H1 (cell line): ENCODE results near the gene SMIM9. TPM values are rescaled to one million over a fixed set of nuclear protein-coding genes. Genes with fewer than 3 reads are reported as not detected.

Source experiments
- CTCF ChIA-PET: fragments of 300-600 bp; sonication (Branson Sonifier 250); formaldehyde crosslinking; loops from one replicate; lab custom pipeline; 2021; ENCODE audit not compliant: partially characterized antibody; lab: Charles Lee
- POLR2A ChIA-PET: fragments of 300-600 bp; sonication (Branson Sonifier 250); formaldehyde crosslinking; loops from one replicate; lab custom pipeline; 2021; ENCODE audit warnings: inconsistent platforms; ENCODE audit not compliant: partially characterized antibody; lab: Charles Lee
- DNase-seq, 2 experiments: peaks; one replicate each; pipeline versions ENCODE4 v3.0.0 to v3.0.0-alpha.2; 2010 to 2022; ENCODE audit warnings: low spot score in 2 of 2, low read depth in 1 of 2, mixed read lengths in 1 of 2
- FAIRE-seq: peaks from 2 replicates; lab custom pipeline; 2011; peaks lifted over from hg19 to GRCh38; lab: Jason Lieb, UNC
- H2AFZ ChIP-seq: 2 replicates; pipeline ENCODE4 v1.8.1; 2012; ENCODE audit warnings: low read length, inconsistent platforms
- H2AK5ac ChIP-seq: 2 replicates; pipeline ENCODE4 v1.6.1; 2013; ENCODE audit warnings: low read depth, low read length
- H2BK120ac ChIP-seq: replicated peaks from 2 replicates; pipeline ENCODE3; 2013; ENCODE audit warnings: low read depth, low read length, inconsistent platforms
- H2BK12ac ChIP-seq: 2 replicates; pipeline ENCODE4 v1.6.1; 2013; ENCODE audit warnings: low read depth, low read length
- H2BK15ac ChIP-seq: 2 replicates; pipeline ENCODE4 v1.6.1; 2013; ENCODE audit warnings: low read length
- H2BK20ac ChIP-seq: 2 replicates; pipeline ENCODE4 v1.6.1; 2013; ENCODE audit warnings: low read length
- H2BK5ac ChIP-seq: 2 replicates; pipeline ENCODE4 v1.6.1; 2013; ENCODE audit warnings: low read depth, low read length
- H3K14ac ChIP-seq: 2 replicates; pipeline ENCODE4 v1.6.1; 2013; ENCODE audit warnings: inconsistent platforms; ENCODE audit not compliant: insufficient read length
- H3K18ac ChIP-seq: 2 replicates; pipeline ENCODE4 v1.6.1; 2013; ENCODE audit warnings: low read length; ENCODE audit errors: extremely low read depth
- H3K23ac ChIP-seq: 2 replicates; pipeline ENCODE4 v1.6.1; 2013; ENCODE audit warnings: inconsistent platforms; ENCODE audit not compliant: insufficient read length
- H3K23me2 ChIP-seq: 2 replicates; pipeline ENCODE4 v1.6.1; 2013; ENCODE audit warnings: low read depth, low read length
- H3K27ac ChIP-seq: 2 replicates; pipeline ENCODE4 v1.6.1; 2011; ENCODE audit warnings: low read depth, low read length, inconsistent platforms
- H3K27me3 ChIP-seq, 4 experiments: replicated peaks in 1 of 4; 1 replicate in 1 of 4; 2 replicates in 3 of 4; pipeline versions ENCODE4 v1.6.1 to v1.8.1; 2011 to 2013; ENCODE audit warnings: low read length in 3 of 4, mild to moderate bottlenecking in 3 of 4, inconsistent platforms in 2 of 4, mixed read lengths in 2 of 4, moderate library complexity in 1 of 4; ENCODE audit not compliant: control insufficient read depth in 3 of 4, insufficient read depth in 3 of 4; ENCODE audit errors: extremely low read depth in 1 of 4
- H3K36me3 ChIP-seq, 4 experiments: 2 replicates each; pipeline versions ENCODE4 v1.6.1 to v1.8.1; 2011 to 2013; ENCODE audit warnings: mild to moderate bottlenecking in 4 of 4, low read length in 3 of 4, moderate library complexity in 2 of 4, control low read depth in 1 of 4, inconsistent platforms in 1 of 4; ENCODE audit not compliant: insufficient read depth in 4 of 4, control insufficient read depth in 2 of 4
- H3K4ac ChIP-seq: replicated peaks from 2 replicates; pipeline ENCODE3; 2013; ENCODE audit warnings: low read length, low read depth, mixed read lengths, inconsistent platforms; ENCODE audit not compliant: insufficient read length
- H3K4me1 ChIP-seq, 4 experiments: replicated peaks in 1 of 4; 1 replicate in 1 of 4; 2 replicates in 3 of 4; pipeline versions ENCODE4 v1.6.1 to v1.8.1; 2011 to 2013; ENCODE audit warnings: low read length in 3 of 4, inconsistent platforms in 2 of 4, mixed read lengths in 1 of 4; ENCODE audit not compliant: insufficient read depth in 4 of 4, control insufficient read depth in 3 of 4
- H3K4me2 ChIP-seq, 2 experiments: 2 replicates each; pipeline versions ENCODE4 v1.6.1 to v1.8.1; 2011 to 2013; ENCODE audit warnings: low read depth in 2 of 2, low read length in 2 of 2, control low read depth in 1 of 2, inconsistent platforms in 1 of 2, mild to moderate bottlenecking in 1 of 2; ENCODE audit not compliant: insufficient read depth in 1 of 2
- H3K4me3 ChIP-seq, 4 experiments: fragments of 200-600, 300-600 bp in 1 of 4; sonication (generic), shearing (Covaris generic), sonication (Bioruptor Twin) in 1 of 4; 2 replicates each; pipeline versions ENCODE4 v1.5.1 to v1.8.1; 2011 to 2016; ENCODE audit warnings: low read length in 4 of 4, low read depth in 3 of 4, control low read depth in 2 of 4, inconsistent platforms in 2 of 4, mild to moderate bottlenecking in 2 of 4, mixed read lengths in 1 of 4, moderate library complexity in 1 of 4; ENCODE audit not compliant: insufficient read depth in 2 of 4; ENCODE audit errors: extremely low read depth in 1 of 4
- H3K56ac ChIP-seq: replicated peaks from 2 replicates; pipeline ENCODE3; 2013; ENCODE audit warnings: low read depth, mild to moderate bottlenecking, mixed read lengths, low read length, inconsistent platforms; ENCODE audit not compliant: insufficient read length
- H3K79me1 ChIP-seq: 2 replicates; pipeline ENCODE4 v1.6.1; 2013; ENCODE audit warnings: low read depth, low read length, control low read depth
- H3K79me2 ChIP-seq, 2 experiments: 2 replicates each; pipeline versions ENCODE4 v1.6.1 to v1.8.1; 2012 to 2013; ENCODE audit warnings: low read length in 2 of 2, mild to moderate bottlenecking in 2 of 2, inconsistent platforms in 1 of 2; ENCODE audit not compliant: insufficient read depth in 2 of 2, control insufficient read depth in 1 of 2
- H3K9ac ChIP-seq, 4 experiments: replicated peaks in 1 of 4; 1 replicate in 1 of 4; 2 replicates in 3 of 4; pipeline versions ENCODE4 v1.6.1 to v1.8.1; 2011 to 2013; ENCODE audit warnings: low read depth in 3 of 4, low read length in 3 of 4, control low read depth in 2 of 4, mild to moderate bottlenecking in 2 of 4, moderate library complexity in 2 of 4, inconsistent platforms in 1 of 4; ENCODE audit errors: extremely low read depth in 1 of 4
- H3K9me3 ChIP-seq, 2 experiments: 2 replicates each; pipeline versions ENCODE4 v1.6.1 to v1.8.1; 2012 to 2013; ENCODE audit warnings: mild to moderate bottlenecking in 2 of 2, moderate library complexity in 2 of 2, control low read depth in 1 of 2, inconsistent platforms in 1 of 2, low read depth in 1 of 2, low read length in 1 of 2, mixed read lengths in 1 of 2; ENCODE audit not compliant: insufficient read depth in 2 of 2
- H4K20me1 ChIP-seq, 2 experiments: replicated peaks in 1 of 2; 2 replicates each; pipeline versions ENCODE3 to v1.8.1; 2011 to 2013; ENCODE audit warnings: inconsistent platforms in 2 of 2, low read length in 2 of 2, mild to moderate bottlenecking in 1 of 2; ENCODE audit not compliant: insufficient read depth in 2 of 2, control insufficient read depth in 1 of 2
- H4K5ac ChIP-seq: 2 replicates; pipeline ENCODE4 v1.6.1; 2013; ENCODE audit warnings: low read length, low read depth, mixed read lengths, inconsistent platforms; ENCODE audit not compliant: insufficient read length
- H4K8ac ChIP-seq: 2 replicates; pipeline ENCODE4 v1.8.0; 2013; ENCODE audit warnings: mild to moderate bottlenecking, moderate library complexity, low read length, inconsistent platforms; ENCODE audit not compliant: insufficient read depth; ENCODE audit errors: extremely low read depth
- H4K91ac ChIP-seq: replicated peaks from 2 replicates; pipeline ENCODE3; 2013; ENCODE audit warnings: low read length, mixed read lengths, inconsistent platforms; ENCODE audit not compliant: insufficient read length
- CREB1 ChIP-seq: IDR thresholded peaks from 2 replicates; pipeline ENCODE4 v1.6.1; 2012; ENCODE audit warnings: inconsistent platforms
- CTBP2 ChIP-seq: IDR thresholded peaks from 2 replicates; pipeline ENCODE4 v1.7.0; 2011; ENCODE audit warnings: borderline replicate concordance, mild to moderate bottlenecking, moderate library complexity, mixed read lengths, low read length; ENCODE audit not compliant: insufficient read depth, insufficient read length
- CTCF ChIP-seq, 3 experiments: IDR thresholded peaks; 1 replicate in 2 of 3; 2 replicates in 1 of 3; pipeline versions ENCODE4 v1.5.1 to v1.6.1; 2011; ENCODE audit warnings: low read length in 3 of 3, mild to moderate bottlenecking in 3 of 3, inconsistent platforms in 2 of 3, low read depth in 1 of 3, moderate library complexity in 1 of 3; ENCODE audit not compliant: insufficient read depth in 1 of 3; ENCODE audit errors: control extremely low read depth in 1 of 3
- EP300 ChIP-seq, 2 experiments: IDR thresholded peaks; 1 replicate in 1 of 2; 2 replicates in 1 of 2; pipeline ENCODE4 v1.6.1; 2011 to 2012; ENCODE audit warnings: low read depth in 2 of 2, low read length in 2 of 2, mild to moderate bottlenecking in 2 of 2, borderline replicate concordance in 1 of 2, inconsistent platforms in 1 of 2, moderate library complexity in 1 of 2
- EZH2 ChIP-seq: fragments of 200-600 bp; sonication (generic); IDR thresholded peaks from 2 replicates; pipeline ENCODE4 v1.7.1; 2012; ENCODE audit warnings: low read depth, mild to moderate bottlenecking, moderate library complexity, low read length, inconsistent platforms; ENCODE audit not compliant: severe bottlenecking
- RBBP5 ChIP-seq: IDR thresholded peaks from 2 replicates; pipeline ENCODE4 v1.7.1; 2012; ENCODE audit warnings: low read depth, mild to moderate bottlenecking, inconsistent platforms, low read length, moderate library complexity, borderline replicate concordance
- RXRA ChIP-seq: IDR thresholded peaks from 2 replicates; pipeline ENCODE4 v1.6.1; 2011; ENCODE audit warnings: low read depth, mild to moderate bottlenecking, low read length, moderate library complexity; ENCODE audit not compliant: insufficient read depth
- TAF1 ChIP-seq: IDR thresholded peaks from 2 replicates; pipeline ENCODE4 v1.6.1; 2011; ENCODE audit warnings: mild to moderate bottlenecking, low read depth, low read length
- TBP ChIP-seq: IDR thresholded peaks from 2 replicates; pipeline ENCODE4 v1.6.1; 2011; ENCODE audit warnings: low read depth, low read length, improper control_type of control experiment
- WGBS, 2 experiments: shearing (Covaris generic) in 1 of 2; methylation state at CpG; one replicate each; pipeline versions ENCODE4 v1.1.6 to v1.1.7; 2013 to 2015; ENCODE audit warnings: low lambda C conversion rate in 2 of 2, mixed read lengths in 2 of 2, inconsistent platforms in 1 of 2, low coverage in 1 of 2, missing lambda C conversion rate in 1 of 2; ENCODE audit not compliant: insufficient replicate concordance in 2 of 2, insufficient coverage in 1 of 2, insufficient read length in 1 of 2; ENCODE audit errors: extremely low coverage in 1 of 2, missing lambda C conversion rate in 1 of 2; 5-methylcytosine and 5-hydroxymethylcytosine counted together
- polyA plus RNA-seq, 7 experiments: library from polyadenylated mRNA; depleted of rRNA in 3 of 7; stranded (reverse) in 5 of 7; unstranded in 2 of 7; fragments of >200 nt in 5 of 7; fragments of 200-250 nt in 2 of 7; gene quantifications; 1 replicate in 5 of 7; 2 replicates in 1 of 7; 4 replicates in 1 of 7; pipeline versions ENCODE4 v1.2.1 to v1.2.3, GENCODE V29; 2011 to 2013; ENCODE audit warnings: missing spikeins in 2 of 7, mixed read lengths in 2 of 7
- total RNA-seq: library from RNA; stranded (reverse); fragmentation: NEBNext Ultra II Directional; extraction: Animal tissue kit (Norgen Biotek cat#: 25700); gene quantifications from 2 replicates; pipeline ENCODE4 v1.2.1, GENCODE V29; 2021

Gene SMIM9
- total and polyA plus RNA-seq, 2 of the 8 experiments (the other 6 are each of a cell fraction or from before 2014, with no cell fraction given) = not detected

GRCh38 chrX:154784149-154784995, 50.1 kb downstream of the SMIM9 start:
- Histone ChIP-seq H3K27me3 (no peaks in the 10 kb centered on the region), H3K23me2 (no peaks in the 10 kb centered on the region), H3K4me2 (no peak overlapping the region), H2BK15ac (no peak overlapping the region), H3K4me1 (no peaks in the 10 kb centered on the region; a peak in 1 of 7 replicates), H3K56ac (no peak overlapping the region), H4K8ac (no peak overlapping the region), H3K4ac (no peak overlapping the region), H4K91ac (no peak overlapping the region), H3K23ac (no peak overlapping the region), H2AFZ (no peak overlapping the region), H2BK12ac (no peak overlapping the region), H3K27ac (no peak overlapping the region), H3K79me1 (no peaks in the 10 kb centered on the region), H3K9ac (no peak overlapping the region), H3K4me3 (no peak overlapping the region), H2BK120ac (no peak overlapping the region), H3K9me3 (no peaks in the 10 kb centered on the region), H2BK20ac (no peak overlapping the region), H3K14ac (no peak overlapping the region), H4K20me1 (no peaks in the 10 kb centered on the region), H2BK5ac (no peak overlapping the region), H4K5ac (no peak overlapping the region), H2AK5ac (no peak overlapping the region), H3K79me2 (no peaks in the 10 kb centered on the region), H3K36me3 (no peaks in the 10 kb centered on the region; a peak in 1 of 8 replicates), H3K18ac (no peak overlapping the region)
- FAIRE-seq = no peak
- TF ChIP-seq TAF1 (no peak), CTBP2 (no peak), EP300 (IDR thresholded peaks at IDR 0.05; ENCODE audit: borderline replicate concordance in 1 of 2, low read depth in 2 of 2, low read length in 2 of 2) (no peak), TBP (no peak), CREB1 (no peak), EZH2 (no peak), RXRA (no peak), RBBP5 (no peak), CTCF (IDR thresholded peaks at IDR 0.05; ENCODE audit: control extremely low read depth in 1 of 3, insufficient read depth in 1 of 3, low read depth in 1 of 3, low read length in 3 of 3) (no peak)
- WGBS, 2 experiments = 90% methylated on average over 3 of the region's 13 CpGs; no CpG with 5 or more reads in 1 of the 2 experiments
- POLR2A ChIA-PET = interaction anchor here (0.7 to 1.4 kb wide), 4 partner anchors 9 to 21 kb away, joined by 3 to 4 read pairs (median 3); partner anchors contain the start of gene MPP1
- DNase-seq = no peak
- CTCF ChIA-PET = interaction anchor here (0.5 to 1.0 kb wide), 2 partner anchors 8 to 32 kb away, joined by 3 read pairs; no protein-coding TSS in a partner anchor
